Measurements from ENCODE around the gene KMO.

KMO gene

GRCh38 chr1:241630899-241631298 lies 98.7 kb downstream of the KMO start:
- no peak overlapping the region for H2BK12ac ChIP-seq (ENCODE audit: low read length in 2 of 2)
- no peak overlapping the region for H3K27ac ChIP-seq (ENCODE audit: low read length, poor library complexity, severe bottlenecking)
- DNase-seq, result no peak
- H3K23ac ChIP-seq (ENCODE audit: low read length in 2 of 2), result no peak overlapping the region
- no peak overlapping the region for H3K14ac ChIP-seq (ENCODE audit: low read length in 2 of 2)
- H2BK15ac ChIP-seq (ENCODE audit: low read depth, poor library complexity, severe bottlenecking), result no peak overlapping the region
- H3K18ac ChIP-seq (ENCODE audit: low read depth in 1 of 2, low read length in 2 of 2), result no peak overlapping the region
- H3K79me1 ChIP-seq (replicated peaks; ENCODE audit: low read length, poor library complexity, severe bottlenecking), result peaks cover 18% of the 10 kb centered on the region
- H2AFZ ChIP-seq (ENCODE audit: low read depth, low read length), result no peak overlapping the region
- no peak overlapping the region for H3K9ac ChIP-seq (ENCODE audit: low read length)
- no peak overlapping the region for H3K4me3 ChIP-seq (ENCODE audit: insufficient read depth in 1 of 2, low read depth in 1 of 2, low read length in 2 of 2)
- H3K4me1 ChIP-seq (ENCODE audit: control insufficient read depth, insufficient read depth, low read depth, low read length), result no peaks in the 10 kb centered on the region
- H2BK5ac ChIP-seq (ENCODE audit: low read depth, low read length, poor library complexity, severe bottlenecking), result no peak overlapping the region
- H2AK5ac ChIP-seq (ENCODE audit: low read length, severe bottlenecking), result no peak overlapping the region
- H4K8ac ChIP-seq (ENCODE audit: low read length), result no peak overlapping the region
- no peaks in the 10 kb centered on the region for H3K9me3 ChIP-seq (ENCODE audit: control insufficient read depth, low read length)
- H3K4me2 ChIP-seq (ENCODE audit: low read length, poor library complexity, severe bottlenecking), result no peak overlapping the region
- no peaks in the 10 kb centered on the region for H3K27me3 ChIP-seq (ENCODE audit: control insufficient read depth in 1 of 2, insufficient read depth in 1 of 2, low read length in 2 of 2)
- no peak overlapping the region for H2BK120ac ChIP-seq (ENCODE audit: low read depth, low read length)
- H3K4ac ChIP-seq (ENCODE audit: low read depth in 1 of 2, low read length in 2 of 2), result no peak overlapping the region
- no CpG with 5 or more reads among the region's 2 CpGs for WGBS
- H4K91ac ChIP-seq (ENCODE audit: low read length), result no peak overlapping the region
- peaks cover 0 to 15% of the 10 kb centered on the region in 2 experiments for H3K36me3 ChIP-seq (ENCODE audit: control insufficient read depth in 1 of 2, insufficient read depth in 2 of 2, low read depth in 1 of 2, low read length in 2 of 2)

GRCh38 chr1:241631674-241632073 lies 99.5 kb downstream of the KMO start:
- H4K91ac ChIP-seq (ENCODE audit: low read length), result no peak overlapping the region
- H2BK15ac ChIP-seq (ENCODE audit: low read depth, poor library complexity, severe bottlenecking), result no peak overlapping the region
- no peak overlapping the region for H3K9ac ChIP-seq (ENCODE audit: low read length)
- H2AK5ac ChIP-seq (ENCODE audit: low read length, severe bottlenecking), result no peak overlapping the region
- no peaks in the 10 kb centered on the region for H3K27me3 ChIP-seq (ENCODE audit: control insufficient read depth in 1 of 2, insufficient read depth in 1 of 2, low read length in 2 of 2)
- no peak overlapping the region for H3K4me3 ChIP-seq (ENCODE audit: insufficient read depth in 1 of 2, low read depth in 1 of 2, low read length in 2 of 2)
- H3K23ac ChIP-seq (ENCODE audit: low read length in 2 of 2), result no peak overlapping the region
- H3K27ac ChIP-seq (ENCODE audit: low read length, poor library complexity, severe bottlenecking), result no peak overlapping the region
- no peak overlapping the region for H2BK12ac ChIP-seq (ENCODE audit: low read length in 2 of 2)
- H2BK120ac ChIP-seq (ENCODE audit: low read depth, low read length), result no peak overlapping the region
- H3K18ac ChIP-seq (ENCODE audit: low read depth in 1 of 2, low read length in 2 of 2), result no peak overlapping the region
- no peak overlapping the region for H3K4ac ChIP-seq (ENCODE audit: low read depth in 1 of 2, low read length in 2 of 2)
- H4K8ac ChIP-seq (ENCODE audit: low read length), result no peak overlapping the region
- H2BK5ac ChIP-seq (ENCODE audit: low read depth, low read length, poor library complexity, severe bottlenecking), result no peak overlapping the region
- no peak overlapping the region for H3K4me2 ChIP-seq (ENCODE audit: low read length, poor library complexity, severe bottlenecking)
- H3K36me3 ChIP-seq (ENCODE audit: control insufficient read depth in 1 of 2, insufficient read depth in 2 of 2, low read depth in 1 of 2, low read length in 2 of 2), result peaks cover 0 to 15% of the 10 kb centered on the region in 2 experiments
- DNase-seq, result no peak
- H3K79me1 ChIP-seq (replicated peaks; ENCODE audit: low read length, poor library complexity, severe bottlenecking), result peaks cover 16% of the 10 kb centered on the region
- no peak overlapping the region for H2AFZ ChIP-seq (ENCODE audit: low read depth, low read length)
- H3K9me3 ChIP-seq (ENCODE audit: control insufficient read depth, low read length), result no peaks in the 10 kb centered on the region
- no peaks in the 10 kb centered on the region for H3K4me1 ChIP-seq (ENCODE audit: control insufficient read depth, insufficient read depth, low read depth, low read length)
- WGBS, result 100% methylated on average over 2 of the region's 5 CpGs
- no peak overlapping the region for H3K14ac ChIP-seq (ENCODE audit: low read length in 2 of 2)

- Histone ChIP-seq H3K18ac (ENCODE audit: low read depth in 1 of 2, low read length in 2 of 2) (no peak overlapping the region), H3K4ac (ENCODE audit: low read depth in 1 of 2, low read length in 2 of 2) (no peak overlapping the region), H3K79me1 (replicated peaks; ENCODE audit: low read length, poor library complexity, severe bottlenecking) (peaks cover 16% of the 10 kb centered on the region), H2AFZ (ENCODE audit: low read depth, low read length) (no peak overlapping the region), H3K36me3 (ENCODE audit: control insufficient read depth in 1 of 2, insufficient read depth in 2 of 2, low read depth in 1 of 2, low read length in 2 of 2) (peaks cover 0 to 15% of the 10 kb centered on the region in 2 experiments), H3K23ac (ENCODE audit: low read length in 2 of 2) (no peak overlapping the region), H4K91ac (ENCODE audit: low read length) (no peak overlapping the region), H2BK5ac (ENCODE audit: low read depth, low read length, poor library complexity, severe bottlenecking) (no peak overlapping the region), H3K4me2 (ENCODE audit: low read length, poor library complexity, severe bottlenecking) (no peak overlapping the region), H3K4me1 (ENCODE audit: control insufficient read depth, insufficient read depth, low read depth, low read length) (peaks cover 1% of the 10 kb centered on the region), H2BK15ac (ENCODE audit: low read depth, poor library complexity, severe bottlenecking) (no peak overlapping the region), H3K9me3 (ENCODE audit: control insufficient read depth, low read length) (no peaks in the 10 kb centered on the region), H2AK5ac (ENCODE audit: low read length, severe bottlenecking) (no peak overlapping the region), H2BK120ac (ENCODE audit: low read depth, low read length) (no peak overlapping the region), H3K27me3 (ENCODE audit: control insufficient read depth in 1 of 2, insufficient read depth in 1 of 2, low read length in 2 of 2) (no peaks in the 10 kb centered on the region), H3K4me3 (ENCODE audit: insufficient read depth in 1 of 2, low read depth in 1 of 2, low read length in 2 of 2) (no peak overlapping the region), H3K14ac (ENCODE audit: low read length in 2 of 2) (no peak overlapping the region), H3K27ac (ENCODE audit: low read length, poor library complexity, severe bottlenecking) (no peak overlapping the region), H4K8ac (ENCODE audit: low read length) (no peak overlapping the region), H2BK12ac (ENCODE audit: low read length in 2 of 2) (no peak overlapping the region), H3K9ac (ENCODE audit: low read length) (no peak overlapping the region)
- WGBS, result no CpG with 5 or more reads among the region's 3 CpGs
- no peak for DNase-seq
Observed at GRCh38 chr1:241632987-241633386, 100.8 kb downstream of the KMO start.

- Histone ChIP-seq H3K27me3 (ENCODE audit: control insufficient read depth in 1 of 2, insufficient read depth in 1 of 2, low read length in 2 of 2) (no peaks in the 10 kb centered on the region), H3K4ac (ENCODE audit: low read depth in 1 of 2, low read length in 2 of 2) (no peak overlapping the region), H3K4me2 (ENCODE audit: low read length, poor library complexity, severe bottlenecking) (no peak overlapping the region), H2AK5ac (ENCODE audit: low read length, severe bottlenecking) (no peak overlapping the region), H4K8ac (ENCODE audit: low read length) (no peak overlapping the region), H3K79me1 (replicated peaks; ENCODE audit: low read length, poor library complexity, severe bottlenecking) (peaks cover 14% of the 10 kb centered on the region), H3K9ac (ENCODE audit: low read length) (no peak overlapping the region), H3K4me3 (ENCODE audit: insufficient read depth in 1 of 2, low read depth in 1 of 2, low read length in 2 of 2) (no peak overlapping the region), H3K23ac (ENCODE audit: low read length in 2 of 2) (no peak overlapping the region), H3K9me3 (ENCODE audit: control insufficient read depth, low read length) (no peaks in the 10 kb centered on the region), H3K14ac (ENCODE audit: low read length in 2 of 2) (no peak overlapping the region), H2BK120ac (ENCODE audit: low read depth, low read length) (no peak overlapping the region), H3K36me3 (ENCODE audit: control insufficient read depth in 1 of 2, insufficient read depth in 2 of 2, low read depth in 1 of 2, low read length in 2 of 2) (peaks cover 0 to 15% of the 10 kb centered on the region in 2 experiments), H3K27ac (ENCODE audit: low read length, poor library complexity, severe bottlenecking) (no peak overlapping the region), H2BK12ac (ENCODE audit: low read length in 2 of 2) (no peak overlapping the region), H2BK5ac (ENCODE audit: low read depth, low read length, poor library complexity, severe bottlenecking) (no peak overlapping the region), H2AFZ (ENCODE audit: low read depth, low read length) (no peak overlapping the region), H4K91ac (ENCODE audit: low read length) (no peak overlapping the region), H3K4me1 (ENCODE audit: control insufficient read depth, insufficient read depth, low read depth, low read length) (peaks cover 3% of the 10 kb centered on the region), H2BK15ac (ENCODE audit: low read depth, poor library complexity, severe bottlenecking) (no peak overlapping the region), H3K18ac (ENCODE audit: low read depth in 1 of 2, low read length in 2 of 2) (no peak overlapping the region)
- WGBS, result 100% methylated on average over 2 of the region's 4 CpGs
- DNase-seq, result no peak
Observed at GRCh38 chr1:241635556-241636152, 103.5 kb downstream of the KMO start.

All from mesenchymal stem cell (in vitro differentiated cells and primary cell).